ENCODE measurements around the gene CELF4.

- TF ChIP-seq GATA2 (IDR thresholded peaks at IDR 0.05; ENCODE audit: low read depth, low read length) (peak; percentile 73), GATA3 (IDR thresholded peaks at IDR 0.05; ENCODE audit: low read depth, low read length) (no peak)
These were observed 230.8 kb downstream of the CELF4 start for GRCh38 chr18:37334631-37335408.

Measured in SH-SY5Y (cell line).